ENCODE data around the gene PACS1.

Gene PACS1

GRCh38 chr11:66218846-66219620 lies 149.0 kb downstream of the PACS1 start:
- Histone ChIP-seq H3K4me3 (ENCODE audit: low read length in 2 of 2) (no peak overlapping the region), H3K36me3 (ENCODE audit: control insufficient read depth in 2 of 2, insufficient read depth in 2 of 2, low read length in 2 of 2) (peaks cover 33 to 37% of the 10 kb centered on the region in 2 donors), H3K27ac (ENCODE audit: low read length) (no peak overlapping the region), H3K9ac (ENCODE audit: low read length in 2 of 2) (no peak overlapping the region), H3K27me3 (ENCODE audit: control insufficient read depth in 1 of 2, insufficient read depth in 2 of 2, low read length in 2 of 2) (no peaks in the 10 kb centered on the region), H3K9me3 (ENCODE audit: control insufficient read depth in 2 of 2, low read length in 2 of 2) (no peaks in the 10 kb centered on the region), H3K4me1 (ENCODE audit: control insufficient read depth, insufficient read depth, low read length) (no peaks in the 10 kb centered on the region)

- Histone ChIP-seq H3K4me3 (ENCODE audit: low read length in 2 of 2) (no peak overlapping the region), H3K27ac (ENCODE audit: low read length) (no peak overlapping the region), H3K9me3 (ENCODE audit: control insufficient read depth in 2 of 2, low read length in 2 of 2) (no peaks in the 10 kb centered on the region), H3K36me3 (ENCODE audit: control insufficient read depth in 2 of 2, insufficient read depth in 2 of 2, low read length in 2 of 2) (peaks cover 37 to 42% of the 10 kb centered on the region in 2 donors), H3K9ac (ENCODE audit: low read length in 2 of 2) (no peak overlapping the region), H3K27me3 (ENCODE audit: control insufficient read depth in 1 of 2, insufficient read depth in 2 of 2, low read length in 2 of 2) (no peaks in the 10 kb centered on the region), H3K4me1 (ENCODE audit: control insufficient read depth, insufficient read depth, low read length) (no peaks in the 10 kb centered on the region)
Measured at GRCh38 chr11:66219846-66220565, 149.9 kb downstream of the PACS1 start.

- H3K27ac ChIP-seq (ENCODE audit: low read length) = no peak overlapping the region
- no peaks in the 10 kb centered on the region for H3K9me3 ChIP-seq (ENCODE audit: control insufficient read depth in 2 of 2, low read length in 2 of 2)
- H3K4me1 ChIP-seq (ENCODE audit: control insufficient read depth, insufficient read depth, low read length) = no peaks in the 10 kb centered on the region
- peaks cover 37 to 42% of the 10 kb centered on the region in 2 donors for H3K36me3 ChIP-seq (ENCODE audit: control insufficient read depth in 2 of 2, insufficient read depth in 2 of 2, low read length in 2 of 2)
- no peak overlapping the region for H3K4me3 ChIP-seq (ENCODE audit: low read length in 2 of 2)
- no peak overlapping the region for H3K9ac ChIP-seq (ENCODE audit: low read length in 2 of 2)
- no peaks in the 10 kb centered on the region for H3K27me3 ChIP-seq (ENCODE audit: control insufficient read depth in 1 of 2, insufficient read depth in 2 of 2, low read length in 2 of 2)
Measured at GRCh38 chr11:66220566-66220935, 150.5 kb downstream of the PACS1 start.

- no peak overlapping the region for H3K4me3 ChIP-seq (ENCODE audit: low read length in 2 of 2)
- H3K27ac ChIP-seq (ENCODE audit: low read length) = no peak overlapping the region
- no peak overlapping the region for H3K9ac ChIP-seq (ENCODE audit: low read length in 2 of 2)
- H3K36me3 ChIP-seq (ENCODE audit: control insufficient read depth in 2 of 2, insufficient read depth in 2 of 2, low read length in 2 of 2) = peaks cover 35 to 40% of the 10 kb centered on the region in 2 donors
- no peaks in the 10 kb centered on the region for H3K4me1 ChIP-seq (ENCODE audit: control insufficient read depth, insufficient read depth, low read length)
- no peaks in the 10 kb centered on the region for H3K27me3 ChIP-seq (ENCODE audit: control insufficient read depth in 1 of 2, insufficient read depth in 2 of 2, low read length in 2 of 2)
- H3K9me3 ChIP-seq (ENCODE audit: control insufficient read depth in 2 of 2, low read length in 2 of 2) = no peaks in the 10 kb centered on the region
Measured at GRCh38 chr11:66221012-66221411, 150.9 kb downstream of the PACS1 start.

- H3K4me1 ChIP-seq (ENCODE audit: control insufficient read depth, insufficient read depth, low read length) = no peaks in the 10 kb centered on the region
- H3K36me3 ChIP-seq (ENCODE audit: control insufficient read depth in 2 of 2, insufficient read depth in 2 of 2, low read length in 2 of 2) = peaks cover 28 to 32% of the 10 kb centered on the region in 2 donors
- no peaks in the 10 kb centered on the region for H3K27me3 ChIP-seq (ENCODE audit: control insufficient read depth in 1 of 2, insufficient read depth in 2 of 2, low read length in 2 of 2)
- H3K9ac ChIP-seq (ENCODE audit: low read length in 2 of 2) = no peak overlapping the region
- H3K4me3 ChIP-seq (ENCODE audit: low read length in 2 of 2) = no peak overlapping the region
- H3K27ac ChIP-seq (ENCODE audit: low read length) = no peak overlapping the region
- no peaks in the 10 kb centered on the region for H3K9me3 ChIP-seq (ENCODE audit: control insufficient read depth in 2 of 2, low read length in 2 of 2)
Measured at GRCh38 chr11:66221726-66222236, 151.7 kb downstream of the PACS1 start.

GRCh38 chr11:66222358-66223149 lies 152.5 kb downstream of the PACS1 start:
- peaks cover 22 to 27% of the 10 kb centered on the region in 2 donors for H3K36me3 ChIP-seq (ENCODE audit: control insufficient read depth in 2 of 2, insufficient read depth in 2 of 2, low read length in 2 of 2)
- H3K4me3 ChIP-seq (ENCODE audit: low read length in 2 of 2) = no peak overlapping the region
- H3K27ac ChIP-seq (ENCODE audit: low read length) = no peak overlapping the region
- no peak overlapping the region for H3K9ac ChIP-seq (ENCODE audit: low read length in 2 of 2)
- H3K9me3 ChIP-seq (ENCODE audit: control insufficient read depth in 2 of 2, low read length in 2 of 2) = no peaks in the 10 kb centered on the region
- H3K4me1 ChIP-seq (ENCODE audit: control insufficient read depth, insufficient read depth, low read length) = no peaks in the 10 kb centered on the region
- H3K27me3 ChIP-seq (ENCODE audit: control insufficient read depth in 1 of 2, insufficient read depth in 2 of 2, low read length in 2 of 2) = no peaks in the 10 kb centered on the region

- H3K27ac ChIP-seq (ENCODE audit: low read length) = no peak overlapping the region
- no peaks in the 10 kb centered on the region for H3K4me1 ChIP-seq (ENCODE audit: control insufficient read depth, insufficient read depth, low read length)
- no peak overlapping the region for H3K9ac ChIP-seq (ENCODE audit: low read length in 2 of 2)
- H3K36me3 ChIP-seq (ENCODE audit: control insufficient read depth in 2 of 2, insufficient read depth in 2 of 2, low read length in 2 of 2) = peaks cover 26 to 28% of the 10 kb centered on the region in 2 donors
- no peak overlapping the region for H3K4me3 ChIP-seq (ENCODE audit: low read length in 2 of 2)
- H3K9me3 ChIP-seq (ENCODE audit: control insufficient read depth in 2 of 2, low read length in 2 of 2) = no peaks in the 10 kb centered on the region
- no peaks in the 10 kb centered on the region for H3K27me3 ChIP-seq (ENCODE audit: control insufficient read depth in 1 of 2, insufficient read depth in 2 of 2, low read length in 2 of 2)
Measured at GRCh38 chr11:66224226-66224855, 154.3 kb downstream of the PACS1 start.

GRCh38 chr11:66225066-66225465 lies 155.0 kb downstream of the PACS1 start:
- H3K27me3 ChIP-seq (ENCODE audit: control insufficient read depth in 1 of 2, insufficient read depth in 2 of 2, low read length in 2 of 2) = no peaks in the 10 kb centered on the region
- H3K27ac ChIP-seq (ENCODE audit: low read length) = no peak overlapping the region
- H3K9ac ChIP-seq (ENCODE audit: low read length in 2 of 2) = no peak overlapping the region
- H3K36me3 ChIP-seq (ENCODE audit: control insufficient read depth in 2 of 2, insufficient read depth in 2 of 2, low read length in 2 of 2) = peaks cover 19 to 22% of the 10 kb centered on the region in 2 donors
- no peaks in the 10 kb centered on the region for H3K9me3 ChIP-seq (ENCODE audit: control insufficient read depth in 2 of 2, low read length in 2 of 2)
- no peaks in the 10 kb centered on the region for H3K4me1 ChIP-seq (ENCODE audit: control insufficient read depth, insufficient read depth, low read length)
- no peak overlapping the region for H3K4me3 ChIP-seq (ENCODE audit: low read length in 2 of 2)

GRCh38 chr11:66226101-66226500 lies 156.0 kb downstream of the PACS1 start:
- Histone ChIP-seq H3K9ac (ENCODE audit: low read length in 2 of 2) (no peak overlapping the region), H3K27me3 (ENCODE audit: control insufficient read depth in 1 of 2, insufficient read depth in 2 of 2, low read length in 2 of 2) (no peaks in the 10 kb centered on the region), H3K36me3 (ENCODE audit: control insufficient read depth in 2 of 2, insufficient read depth in 2 of 2, low read length in 2 of 2) (peaks cover 21 to 27% of the 10 kb centered on the region in 2 donors), H3K4me1 (ENCODE audit: control insufficient read depth, insufficient read depth, low read length) (no peaks in the 10 kb centered on the region), H3K4me3 (ENCODE audit: low read length in 2 of 2) (no peak overlapping the region), H3K27ac (ENCODE audit: low read length) (no peak overlapping the region), H3K9me3 (ENCODE audit: control insufficient read depth in 2 of 2, low read length in 2 of 2) (no peaks in the 10 kb centered on the region)

GRCh38 chr11:66227700-66228099 lies 157.6 kb downstream of the PACS1 start:
- Histone ChIP-seq H3K9me3 (ENCODE audit: control insufficient read depth in 2 of 2, low read length in 2 of 2) (no peaks in the 10 kb centered on the region), H3K27ac (ENCODE audit: low read length) (no peak overlapping the region), H3K36me3 (ENCODE audit: control insufficient read depth in 2 of 2, insufficient read depth in 2 of 2, low read length in 2 of 2) (peaks cover 37 to 40% of the 10 kb centered on the region in 2 donors), H3K9ac (ENCODE audit: low read length in 2 of 2) (no peak overlapping the region), H3K4me1 (ENCODE audit: control insufficient read depth, insufficient read depth, low read length) (no peaks in the 10 kb centered on the region), H3K27me3 (ENCODE audit: control insufficient read depth in 1 of 2, insufficient read depth in 2 of 2, low read length in 2 of 2) (no peaks in the 10 kb centered on the region), H3K4me3 (ENCODE audit: low read length in 2 of 2) (no peak overlapping the region)
